DMS79 (cell line): ENCODE measurements around the gene NOL11.
"Not testable (repeated sequence)": the region's sequence is repeated elsewhere in the genome, so short reads cannot be mapped to it uniquely, and the experiment has no call there.

ENCODE experiments used
- DNase-seq: peaks from one replicate; lab custom pipeline; 2025; lab: John Stamatoyannopoulos, UW

Gene NOL11

GRCh38 chr17:67754001-67754400 is 36.3 kb downstream of the NOL11 start:
- no peak for DNase-seq

- not testable (repeated sequence) for DNase-seq
These were observed 37.0 kb downstream of the NOL11 start for GRCh38 chr17:67754686-67755085.

GRCh38 chr17:67756766-67757165 is 39.0 kb downstream of the NOL11 start:
- not testable (repeated sequence) for DNase-seq

GRCh38 chr17:67759355-67760171 is 41.8 kb downstream of the NOL11 start:
- no peak for DNase-seq

- no peak for DNase-seq
These were observed 47.9 kb downstream of the NOL11 start for GRCh38 chr17:67765623-67766022.

- DNase-seq = no peak
These were observed 51.5 kb downstream of the NOL11 start for GRCh38 chr17:67769231-67769630.

- DNase-seq = no peak
These were observed 52.8 kb downstream of the NOL11 start for GRCh38 chr17:67770539-67770938.

GRCh38 chr17:67772679-67773078 is 54.9 kb downstream of the NOL11 start:
- no peak for DNase-seq

GRCh38 chr17:67773246-67773645 is 55.5 kb downstream of the NOL11 start:
- DNase-seq = no peak

- no peak for DNase-seq
These were observed 61.4 kb downstream of the NOL11 start for GRCh38 chr17:67779098-67779672.

- no peak for DNase-seq
These were observed 66.8 kb downstream of the NOL11 start for GRCh38 chr17:67784364-67785121.

GRCh38 chr17:67785122-67785477 is 67.4 kb downstream of the NOL11 start:
- no peak for DNase-seq

- no peak for DNase-seq
These were observed 67.8 kb downstream of the NOL11 start for GRCh38 chr17:67785504-67785903.
